Stimulated activated effector memory CD8-positive, alpha-beta T cell treated with anti-CD3 and anti-CD28 coated beads, Interleukin-12 subunit alpha, Interleukin-12 subunit beta, amount 100 ng/mL, for 72 hours (primary cell): ENCODE data around the gene TLR4.
A peak's percentile ranks its signal among the peaks of the same experiment; 100 is the strongest.

ENCODE experiments used
- ATAC-seq: fragments of 150-1000 bp; cut with Tn5 transposase; 2 replicates; pipeline ENCODE4 v1.10.0; 2021
- DNase-seq, 2 donors: peaks; one replicate each; pipeline ENCODE4 v3.0.0; 2021 to 2022; ENCODE audit warnings: low spot score in 2 of 2
- H3K27ac Mint-ChIP-seq: one replicate; pipeline ENCODE4 v1.8.0; 2022; ENCODE audit warnings: mild to moderate bottlenecking, mixed read lengths
- H3K36me3 Mint-ChIP-seq: one replicate; pipeline ENCODE4 v1.8.0; 2022; ENCODE audit warnings: mild to moderate bottlenecking, mixed read lengths
- H3K4me1 Mint-ChIP-seq: one replicate; pipeline ENCODE4 v1.8.0; 2022; ENCODE audit warnings: mixed read lengths
- H3K4me3 Mint-ChIP-seq: one replicate; pipeline ENCODE4 v1.8.0; 2022; ENCODE audit warnings: mild to moderate bottlenecking, mixed read lengths
- H3K9me3 Mint-ChIP-seq: one replicate; pipeline ENCODE4 v1.8.0; 2022; ENCODE audit warnings: mixed read lengths

The TLR4 gene

DNA sequence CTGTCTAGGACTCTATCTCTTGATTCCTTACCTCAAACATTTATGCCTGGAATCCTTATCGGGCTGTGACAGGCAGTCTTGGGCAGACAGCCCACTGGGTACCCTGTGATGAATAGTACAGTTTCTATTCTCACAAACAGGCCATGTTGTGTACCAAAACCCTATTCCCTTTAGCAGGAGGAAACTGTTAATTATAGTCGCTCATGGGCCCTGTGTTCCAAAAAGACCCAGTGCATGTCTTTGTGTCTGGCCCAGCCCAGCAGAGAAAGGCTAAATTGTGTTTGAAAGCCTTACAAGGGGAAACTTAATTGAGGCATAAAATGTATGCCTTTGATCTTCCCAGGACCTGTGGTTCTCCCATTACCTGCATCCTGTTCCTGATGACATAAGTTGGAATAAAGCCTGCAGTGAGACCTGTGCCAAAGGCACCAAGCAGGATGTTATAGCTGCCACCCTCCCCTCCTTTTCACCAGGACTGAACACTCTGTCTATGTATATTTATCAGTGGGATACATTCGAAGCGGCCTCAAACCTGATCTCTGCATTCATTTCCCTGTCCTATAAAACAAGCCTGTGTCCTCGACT is 43.3 kb downstream of the TLR4 start:
- no peak overlapping the region for H3K4me3 Mint-ChIP-seq
- no peaks in the 10 kb centered on the region for H3K9me3 Mint-ChIP-seq
- no peaks in the 10 kb centered on the region for H3K4me1 Mint-ChIP-seq
- H3K27ac Mint-ChIP-seq = no peak overlapping the region
- no peak for DNase-seq
- ATAC-seq = no peak
- no peaks in the 10 kb centered on the region for H3K36me3 Mint-ChIP-seq

DNA sequence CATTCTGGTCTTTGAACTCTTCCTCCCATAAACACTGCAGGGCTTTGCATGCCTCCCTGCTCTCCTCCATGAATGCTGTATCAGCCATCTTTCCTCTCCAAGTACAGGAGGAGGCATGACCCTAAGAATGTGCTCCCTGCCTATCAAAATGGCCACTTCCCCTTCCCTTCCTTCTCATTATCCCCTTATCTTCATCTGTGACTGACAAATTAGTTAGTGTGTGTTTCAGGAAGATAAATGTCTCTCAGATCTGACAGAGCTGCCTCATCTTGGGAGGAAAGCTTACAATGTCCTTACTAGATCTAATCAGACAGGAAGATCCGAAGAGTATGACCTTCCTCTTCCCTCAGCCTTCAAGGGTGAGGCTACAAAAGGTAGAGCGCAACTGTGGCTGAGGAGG is 46.2 kb downstream of the TLR4 start:
- H3K4me3 Mint-ChIP-seq = no peak overlapping the region
- no peak overlapping the region for H3K27ac Mint-ChIP-seq
- no peaks in the 10 kb centered on the region for H3K9me3 Mint-ChIP-seq
- no peaks in the 10 kb centered on the region for H3K4me1 Mint-ChIP-seq
- no peaks in the 10 kb centered on the region for H3K36me3 Mint-ChIP-seq
- no peak for ATAC-seq
- no peak for DNase-seq

DNA sequence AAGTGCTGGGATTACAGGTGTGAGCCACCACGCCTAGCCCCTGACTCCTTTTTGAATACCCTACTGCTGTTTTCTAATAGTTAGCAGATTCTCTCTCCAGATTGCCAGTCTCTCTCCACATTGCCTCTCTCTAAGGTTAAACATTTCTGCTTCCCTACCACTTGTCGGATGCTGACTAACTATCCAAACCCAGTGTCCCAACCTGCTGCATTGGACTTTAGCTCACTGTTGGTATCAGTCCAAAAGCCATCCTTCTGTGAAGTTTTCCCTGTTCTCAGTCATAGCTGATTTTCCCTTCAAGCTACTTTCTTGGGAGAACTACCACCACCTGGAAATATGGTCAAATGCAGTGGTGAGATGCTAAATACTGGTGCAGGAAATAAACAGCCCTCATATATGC is 48.7 kb downstream of the TLR4 start:
- DNase-seq (no peak), ATAC-seq (no peak)
- Mint-ChIP-seq H3K36me3 (no peaks in the 10 kb centered on the region), H3K9me3 (no peaks in the 10 kb centered on the region), H3K27ac (no peak overlapping the region), H3K4me1 (no peaks in the 10 kb centered on the region), H3K4me3 (no peak overlapping the region)

DNA sequence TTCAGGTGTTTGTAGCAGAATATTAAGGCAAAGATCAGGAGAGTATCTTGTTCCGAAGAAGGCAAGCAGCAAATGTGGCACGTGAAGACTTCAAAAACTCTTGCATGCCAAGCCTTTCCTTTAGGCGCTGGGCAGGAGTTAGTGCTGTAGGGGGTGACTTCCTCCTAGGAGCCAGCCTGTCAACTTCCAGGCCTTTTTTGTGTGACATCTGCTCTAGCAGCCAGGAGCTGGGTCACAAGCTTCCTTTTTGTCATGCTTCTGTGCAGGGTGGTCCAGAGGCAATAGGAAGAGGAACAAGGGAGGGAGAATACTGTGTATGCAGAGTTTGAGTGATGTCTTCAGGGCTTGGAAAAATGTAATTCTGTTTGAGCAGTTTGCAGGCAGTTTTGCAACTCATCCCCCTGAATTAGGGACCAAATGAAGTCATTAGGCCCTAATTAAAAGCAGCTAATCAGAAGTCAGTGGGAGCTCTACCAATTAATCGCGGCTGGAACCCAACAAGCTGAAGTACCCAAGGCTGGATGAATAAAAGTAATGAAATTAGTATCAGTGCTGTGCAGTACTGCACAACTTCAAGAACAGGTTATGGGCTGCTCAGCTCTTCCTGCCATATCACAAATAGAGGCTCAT is 53.5 kb downstream of the TLR4 start:
- Mint-ChIP-seq H3K4me1 (no peaks in the 10 kb centered on the region), H3K9me3 (no peaks in the 10 kb centered on the region), H3K4me3 (no peak overlapping the region), H3K36me3 (no peaks in the 10 kb centered on the region), H3K27ac (no peak overlapping the region)
- ATAC-seq (no peak), DNase-seq (no peak)

DNA sequence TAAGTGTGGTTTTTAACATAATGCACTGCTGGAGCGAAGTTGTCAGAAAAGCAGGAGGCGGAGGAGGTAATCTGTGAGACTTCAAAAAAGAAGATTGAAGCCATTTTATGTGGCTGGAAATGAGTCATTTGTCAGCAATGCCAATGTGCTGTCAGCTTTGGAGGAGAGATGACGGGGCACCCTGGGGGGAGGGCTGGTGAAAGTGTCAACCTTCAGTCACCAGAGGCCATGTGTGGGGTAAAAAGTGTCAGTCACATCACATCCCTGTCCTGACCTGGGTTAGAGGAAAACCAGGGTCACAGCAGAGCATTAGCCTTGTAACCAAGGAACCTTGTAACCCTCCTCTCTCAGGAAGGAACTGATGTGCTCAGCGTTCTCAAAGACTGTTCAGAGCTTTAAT is 59.1 kb downstream of the TLR4 start:
- ATAC-seq = peak; percentile 79
- no peaks in the 10 kb centered on the region for H3K36me3 Mint-ChIP-seq
- H3K27ac Mint-ChIP-seq = no peak overlapping the region
- H3K9me3 Mint-ChIP-seq = no peaks in the 10 kb centered on the region
- H3K4me1 Mint-ChIP-seq = no peaks in the 10 kb centered on the region
- DNase-seq = no peak
- no peak overlapping the region for H3K4me3 Mint-ChIP-seq

DNA sequence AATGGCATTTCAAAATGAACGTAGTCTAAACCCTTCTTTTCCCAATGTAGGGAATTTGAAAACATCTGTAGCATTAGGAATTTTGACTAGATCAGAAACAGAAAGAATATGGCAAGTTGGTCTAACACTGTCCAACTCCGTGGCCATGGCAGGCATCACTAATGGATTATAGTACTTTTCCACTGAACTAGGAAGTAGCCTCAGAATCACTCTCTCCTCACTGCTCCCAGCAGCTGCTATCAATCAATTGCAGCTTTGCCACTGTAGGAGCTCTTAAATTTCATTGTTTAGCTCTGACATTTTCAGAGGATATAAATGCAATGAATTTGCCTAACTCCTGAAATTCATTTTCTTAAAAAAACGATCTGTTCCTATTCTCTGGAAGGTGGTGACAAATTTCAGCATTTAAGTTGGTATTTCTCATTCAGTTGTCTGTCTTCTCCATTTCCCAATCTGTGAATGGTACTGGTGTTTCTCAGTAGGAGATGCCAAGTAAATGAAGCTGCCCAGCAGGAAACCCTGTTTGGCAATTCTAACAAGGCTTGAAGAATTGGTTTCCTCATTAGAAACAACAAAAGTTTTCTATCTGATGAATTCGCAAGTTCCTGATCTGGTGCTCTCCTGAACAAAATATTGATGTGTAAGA is 64.7 kb downstream of the TLR4 start:
- ATAC-seq = no peak
- Mint-ChIP-seq H3K27ac (no peak overlapping the region), H3K36me3 (no peaks in the 10 kb centered on the region), H3K4me3 (no peak overlapping the region), H3K4me1 (peaks cover 2% of the 10 kb centered on the region), H3K9me3 (no peaks in the 10 kb centered on the region)
- no peak for DNase-seq

DNA sequence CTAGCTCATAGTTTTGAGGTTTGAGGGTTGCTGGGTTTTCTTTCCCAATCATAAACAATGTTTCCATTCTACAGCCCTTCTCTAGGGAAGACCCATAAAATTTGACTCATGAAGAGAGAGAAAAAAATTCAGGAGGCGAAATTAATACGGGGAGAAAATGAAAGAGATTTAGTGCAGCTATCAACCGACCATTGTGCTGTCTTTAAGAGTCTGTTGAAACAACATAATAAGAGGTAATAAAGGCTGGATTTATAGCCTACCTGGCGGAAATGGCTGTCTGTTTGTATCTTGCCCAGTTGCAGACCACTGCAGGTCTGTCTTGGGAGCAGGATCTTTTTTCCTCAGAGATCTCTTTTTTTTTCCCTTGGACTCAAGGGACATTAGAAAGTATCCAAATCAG is 66.9 kb downstream of the TLR4 start:
- H3K4me3 Mint-ChIP-seq = no peak overlapping the region
- no peak for ATAC-seq

DNA sequence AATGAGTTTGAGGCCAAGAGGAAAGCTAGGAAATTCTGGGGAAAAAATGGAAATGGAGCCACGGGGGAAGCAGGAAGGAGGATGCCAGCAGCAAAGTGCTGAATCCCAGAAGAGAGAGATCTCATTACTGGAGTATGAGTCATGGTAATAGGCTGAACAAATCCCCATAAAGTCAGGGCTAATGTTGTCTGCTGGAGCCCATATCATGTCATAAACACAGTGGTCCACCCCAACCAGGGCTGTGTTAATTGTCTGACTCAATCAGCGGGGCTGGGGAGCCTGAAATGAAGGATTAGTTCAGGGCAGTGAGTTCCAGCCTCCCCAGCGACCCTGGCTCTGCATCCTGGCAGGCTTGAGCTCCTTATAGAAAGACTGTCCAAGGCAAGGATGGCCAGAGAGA is 68.8 kb downstream of the TLR4 start:
- Mint-ChIP-seq H3K36me3 (no peaks in the 10 kb centered on the region), H3K9me3 (no peaks in the 10 kb centered on the region), H3K4me3 (no peak overlapping the region), H3K27ac (no peak overlapping the region), H3K4me1 (peaks cover 7% of the 10 kb centered on the region)
- ATAC-seq = no peak
- no peak for DNase-seq

More for the DNA sequence above, 66.9 kb downstream of the TLR4 start:
- peaks cover 7% of the 10 kb centered on the region for H3K4me1 Mint-ChIP-seq
- DNase-seq = no peak
- H3K36me3 Mint-ChIP-seq = no peaks in the 10 kb centered on the region
- no peak overlapping the region for H3K27ac Mint-ChIP-seq
- H3K9me3 Mint-ChIP-seq = no peaks in the 10 kb centered on the region
